Kidney (tissue), 14 donors: ENCODE data around the gene PLBD1. TPM values are rescaled to one million over a fixed set of nuclear protein-coding genes. Genes with fewer than 3 reads are reported as not detected.

Source experiments
- DNase-seq, 5 donors: peaks; one replicate each; pipeline ENCODE4 v3.0.0-alpha.2; 2013 to 2020
- FAIRE-seq: peaks from 2 replicates; lab custom pipeline; 2012; peaks lifted over from hg19 to GRCh38; lab: Jason Lieb, UNC
- H3K27ac ChIP-seq, 2 donors: one replicate each; pipeline ENCODE4 v1.7.0; 2013; ENCODE audit warnings: low read depth in 2 of 2, low read length in 2 of 2, inconsistent platforms in 1 of 2
- H3K27me3 ChIP-seq: one replicate; pipeline ENCODE4 v1.7.1; 2013; ENCODE audit warnings: low read length, inconsistent platforms; ENCODE audit not compliant: control insufficient read depth, insufficient read depth
- H3K36me3 ChIP-seq, 3 donors: one replicate each; pipeline versions ENCODE4 v1.7.0 to v1.7.1; 2013; ENCODE audit warnings: low read length in 3 of 3, control low read depth in 1 of 3, inconsistent platforms in 1 of 3; ENCODE audit not compliant: insufficient read depth in 3 of 3, control insufficient read depth in 2 of 3
- H3K4me1 ChIP-seq, 3 donors: one replicate each; pipeline versions ENCODE4 v1.7.0 to v1.7.1; 2013; ENCODE audit warnings: low read length in 3 of 3, inconsistent platforms in 1 of 3, low read depth in 1 of 3; ENCODE audit not compliant: control insufficient read depth in 2 of 3, insufficient read depth in 2 of 3
- H3K4me3 ChIP-seq, 3 donors: one replicate each; pipeline versions ENCODE4 v1.7.0 to v1.8.1; 2013; ENCODE audit warnings: low read length in 3 of 3, control low read depth in 1 of 3, inconsistent platforms in 1 of 3
- H3K9ac ChIP-seq, 3 donors: one replicate each; pipeline versions ENCODE4 v1.7.0 to v1.7.1; 2013; ENCODE audit warnings: low read length in 3 of 3, control low read depth in 1 of 3, inconsistent platforms in 1 of 3
- H3K9me3 ChIP-seq, 3 donors: one replicate each; pipeline versions ENCODE4 v1.7.0 to v1.7.1; 2013; ENCODE audit warnings: low read length in 3 of 3, control low read depth in 1 of 3, inconsistent platforms in 1 of 3; ENCODE audit not compliant: control insufficient read depth in 2 of 3, insufficient read depth in 1 of 3
- intact Hi-C: fragments of 100-400 bp; cut with DNase I; formaldehyde crosslinking; loops from one replicate; pipeline ENCODE4 v1.11.1; 2022
- polyA plus RNA-seq: library from polyadenylated mRNA; stranded (reverse); fragments of 350-450 nt; fragmentation: Illumina TruSeq; extraction: RNeasy Lipid Tissue Mini Kit (QIAGEN cat#74804); gene quantifications from one replicate; pipeline ENCODE4 v1.2.3, GENCODE V29; 2014; ENCODE audit warnings: low read depth, low replicate concordance; ENCODE audit not compliant: insufficient read depth
- total RNA-seq: library from RNA; stranded (reverse); fragmentation: NEBNext Ultra II Directional; extraction: Animal tissue kit (Norgen Biotek cat#: 25700); gene quantifications from one replicate; pipeline ENCODE4 v1.2.1, GENCODE V29; 2021
- TF ChIP-seq, protein P1 (sequence below): IDR thresholded peaks from 3 replicates; pipeline ENCODE4 v1.5.1; 2012; ENCODE audit warnings: mild to moderate bottlenecking, moderate library complexity, borderline replicate concordance; ENCODE audit not compliant: insufficient read depth; ENCODE audit errors: extremely low read depth
- donor health status: control.
- donor health status: control.
- donor health status: control.
- donor health status: control.
- donor health status: control.
- donor health status: DM: yes; HTN: yes; CAD: no.
- donor health status: Normal renal cell carcinoma (clear cell type).

PLBD1 gene
- total and polyA plus RNA-seq, 2 donors from 2014 or later, result 28.4 to 28.6 TPM

DNA sequence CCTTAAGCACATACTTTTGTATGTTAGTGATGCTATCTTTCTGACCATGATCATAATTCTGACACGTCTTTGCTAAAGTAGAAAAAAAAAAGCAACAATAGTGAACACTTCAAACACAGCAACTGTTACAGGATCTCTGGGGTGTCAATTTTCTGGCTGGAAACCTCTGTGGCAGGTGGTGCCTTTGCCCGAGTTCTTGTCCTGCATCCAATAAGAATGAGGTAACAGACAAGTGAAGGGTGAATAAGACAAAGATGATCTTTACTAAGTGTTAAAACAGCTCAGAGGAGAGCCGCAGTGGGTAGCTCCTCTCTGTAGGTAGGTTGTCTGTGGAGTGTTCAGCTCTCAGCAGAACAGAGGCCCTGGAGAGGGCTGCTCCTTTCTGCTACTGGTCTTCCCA, 20.9 kb upstream of the PLBD1 start:
- TF ChIP-seq, protein P1, sequence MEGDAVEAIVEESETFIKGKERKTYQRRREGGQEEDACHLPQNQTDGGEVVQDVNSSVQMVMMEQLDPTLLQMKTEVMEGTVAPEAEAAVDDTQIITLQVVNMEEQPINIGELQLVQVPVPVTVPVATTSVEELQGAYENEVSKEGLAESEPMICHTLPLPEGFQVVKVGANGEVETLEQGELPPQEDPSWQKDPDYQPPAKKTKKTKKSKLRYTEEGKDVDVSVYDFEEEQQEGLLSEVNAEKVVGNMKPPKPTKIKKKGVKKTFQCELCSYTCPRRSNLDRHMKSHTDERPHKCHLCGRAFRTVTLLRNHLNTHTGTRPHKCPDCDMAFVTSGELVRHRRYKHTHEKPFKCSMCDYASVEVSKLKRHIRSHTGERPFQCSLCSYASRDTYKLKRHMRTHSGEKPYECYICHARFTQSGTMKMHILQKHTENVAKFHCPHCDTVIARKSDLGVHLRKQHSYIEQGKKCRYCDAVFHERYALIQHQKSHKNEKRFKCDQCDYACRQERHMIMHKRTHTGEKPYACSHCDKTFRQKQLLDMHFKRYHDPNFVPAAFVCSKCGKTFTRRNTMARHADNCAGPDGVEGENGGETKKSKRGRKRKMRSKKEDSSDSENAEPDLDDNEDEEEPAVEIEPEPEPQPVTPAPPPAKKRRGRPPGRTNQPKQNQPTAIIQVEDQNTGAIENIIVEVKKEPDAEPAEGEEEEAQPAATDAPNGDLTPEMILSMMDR, result no peak
- Histone ChIP-seq H3K36me3 (no peaks in the 10 kb centered on the region), H3K9me3 (no peaks in the 10 kb centered on the region), H3K4me3 (no peak overlapping the region), H3K27ac (no peak overlapping the region), H3K9ac (no peak overlapping the region), H3K27me3 (no peaks in the 10 kb centered on the region), H3K4me1 (no peaks in the 10 kb centered on the region)
- DNase-seq, result no peak
- FAIRE-seq, result no peak
- intact Hi-C loops, result no loop called here

DNA sequence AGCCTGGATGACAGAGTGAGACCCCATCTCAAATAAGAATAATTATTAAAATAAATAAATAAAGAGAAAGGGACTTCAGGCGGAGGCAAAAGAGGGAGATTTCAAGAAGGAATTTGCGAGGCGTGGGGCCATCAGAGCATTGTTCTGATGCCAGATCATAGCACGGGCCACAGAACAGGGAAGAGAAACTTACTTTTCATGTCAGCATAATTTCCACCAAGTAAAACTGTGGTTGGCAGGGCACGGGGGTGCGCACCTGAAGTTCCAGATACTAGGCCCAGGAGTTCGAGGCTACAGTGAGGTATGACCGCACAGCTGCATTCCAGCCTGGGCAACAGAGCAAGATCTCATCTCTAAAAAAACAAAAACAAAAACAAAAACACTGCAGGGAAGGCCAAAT, 11.0 kb upstream of the PLBD1 start:
- FAIRE-seq (no peak), DNase-seq (no peak)
- Histone ChIP-seq H3K4me1 (no peaks in the 10 kb centered on the region), H3K9ac (no peak overlapping the region), H3K27me3 (no peaks in the 10 kb centered on the region), H3K27ac (no peak overlapping the region), H3K4me3 (no peak overlapping the region), H3K36me3 (no peaks in the 10 kb centered on the region), H3K9me3 (no peaks in the 10 kb centered on the region)
- TF ChIP-seq, protein P1, result no peak
- intact Hi-C loops, result no loop called here

DNA sequence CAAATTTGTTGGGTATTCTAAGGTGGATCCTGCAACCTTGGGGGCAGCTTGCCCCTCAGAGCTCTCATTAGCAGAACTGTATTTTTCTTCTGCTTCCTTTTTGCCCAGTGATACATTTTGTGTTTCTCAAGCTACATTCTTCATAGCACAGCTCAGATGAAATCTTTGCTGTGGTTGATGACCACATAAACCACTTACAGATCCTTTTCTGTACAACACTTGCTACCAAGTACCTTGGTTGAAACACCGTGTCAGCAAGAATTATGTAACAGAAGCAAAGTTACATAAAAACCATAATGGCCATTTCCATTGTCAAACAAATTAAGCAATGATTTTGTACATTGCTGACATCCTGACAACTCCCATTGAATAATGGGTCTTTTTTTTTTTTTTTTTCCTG, 9.7 kb upstream of the PLBD1 start:
- Histone ChIP-seq H3K4me3 (no peak overlapping the region), H3K36me3 (no peaks in the 10 kb centered on the region)
- intact Hi-C loops, result no loop called here

More for the DNA sequence above, 9.7 kb upstream of the PLBD1 start:
- TF ChIP-seq, protein P1, result no peak
- H3K4me1 ChIP-seq, result no peaks in the 10 kb centered on the region
- DNase-seq (no peak), FAIRE-seq (no peak)
- H3K27me3 ChIP-seq, result no peaks in the 10 kb centered on the region
- no peak overlapping the region for H3K27ac ChIP-seq
- H3K9me3 ChIP-seq, result no peaks in the 10 kb centered on the region
- H3K9ac ChIP-seq, result no peak overlapping the region
